SJCRH30 (cell line): Measurements from ENCODE around the gene CTSZ. TPM values are rescaled to one million over a fixed set of nuclear protein-coding genes. Genes with fewer than 3 reads are reported as not detected.
A peak's percentile ranks its signal among the peaks of the same experiment; 100 is the strongest.
"Not testable (repeated sequence)": the region's sequence is repeated elsewhere in the genome, so short reads cannot be mapped to it uniquely, and the experiment has no call there.

Experiments used
- DNase-seq, 2 experiments: peaks; one replicate each; pipeline ENCODE4 v3.0.0-alpha.2; 2015 to 2020
- H3K27ac ChIP-seq: fragments of 250-450 bp; sonication (Bioruptor Pico); 2 replicates; pipeline ENCODE4 v1.5.1; 2020; ENCODE audit warnings: mild to moderate bottlenecking, moderate library complexity
- H3K27me3 ChIP-seq: fragments of 250-450 bp; sonication (Bioruptor Pico); 2 replicates; pipeline ENCODE4 v1.5.1; 2020; ENCODE audit warnings: mild to moderate bottlenecking, moderate library complexity
- H3K36me3 ChIP-seq: fragments of 250-450 bp; sonication (Bioruptor Pico); 2 replicates; pipeline ENCODE4 v1.5.1; 2020; ENCODE audit warnings: mild to moderate bottlenecking, moderate library complexity
- H3K4me1 ChIP-seq: fragments of 250-450 bp; sonication (Bioruptor Pico); 2 replicates; pipeline ENCODE4 v1.5.1; 2020; ENCODE audit warnings: mild to moderate bottlenecking, moderate library complexity
- H3K4me3 ChIP-seq: fragments of 250-450 bp; sonication (Bioruptor Pico); 2 replicates; pipeline ENCODE4 v1.5.1; 2020; ENCODE audit warnings: mild to moderate bottlenecking, moderate library complexity
- H3K9me3 ChIP-seq: fragments of 250-450 bp; sonication (Bioruptor Pico); replicated peaks from 2 replicates; pipeline ENCODE4 v1.5.1; 2020; ENCODE audit warnings: mild to moderate bottlenecking, moderate library complexity
- total RNA-seq: library from RNA; depleted of rRNA; stranded (reverse); fragments of >200 nt; shearing (Covaris generic); gene quantifications from 2 replicates; pipeline ENCODE4 v1.2.3, GENCODE V29; 2014

Gene CTSZ
- total RNA-seq, 1 experiment from 2014 or later = not detected

- H3K27ac ChIP-seq = no peak overlapping the region
- H3K4me1 ChIP-seq = peaks cover 6% of the 10 kb centered on the region
- H3K4me3 ChIP-seq = no peak overlapping the region
- no peak for DNase-seq
- H3K36me3 ChIP-seq = peaks cover 91% of the 10 kb centered on the region
- no peaks in the 10 kb centered on the region for H3K27me3 ChIP-seq
- H3K9me3 ChIP-seq = no peaks in the 10 kb centered on the region
Observed at GRCh38 chr20:58989196-58989595, 17.9 kb downstream of the CTSZ start.

- peaks cover 88% of the 10 kb centered on the region for H3K36me3 ChIP-seq
- DNase-seq = no peak
- H3K4me1 ChIP-seq = peaks cover 6% of the 10 kb centered on the region
- H3K27ac ChIP-seq = no peak overlapping the region
- H3K9me3 ChIP-seq = no peaks in the 10 kb centered on the region
- H3K4me3 ChIP-seq = no peak overlapping the region
- no peaks in the 10 kb centered on the region for H3K27me3 ChIP-seq
Observed at GRCh38 chr20:58988565-58988882, 18.5 kb downstream of the CTSZ start.

- H3K36me3 ChIP-seq = peaks cover 82% of the 10 kb centered on the region
- H3K9me3 ChIP-seq = no peaks in the 10 kb centered on the region
- peaks cover 2% of the 10 kb centered on the region for H3K4me1 ChIP-seq
- no peaks in the 10 kb centered on the region for H3K27me3 ChIP-seq
- no peak for DNase-seq
- H3K27ac ChIP-seq = no peak overlapping the region
- no peak overlapping the region for H3K4me3 ChIP-seq
Observed at GRCh38 chr20:58987790-58988564, 19.1 kb downstream of the CTSZ start.

- H3K9me3 ChIP-seq = no peaks in the 10 kb centered on the region
- H3K27ac ChIP-seq = no peak overlapping the region
- H3K27me3 ChIP-seq = no peaks in the 10 kb centered on the region
- no peak overlapping the region for H3K4me3 ChIP-seq
- H3K36me3 ChIP-seq = peaks cover 77% of the 10 kb centered on the region
- no peak for DNase-seq
- peaks cover 7% of the 10 kb centered on the region for H3K4me1 ChIP-seq
Observed at GRCh38 chr20:58986968-58987517, 20.0 kb downstream of the CTSZ start.

- peaks cover 71% of the 10 kb centered on the region for H3K36me3 ChIP-seq
- H3K27me3 ChIP-seq = no peaks in the 10 kb centered on the region
- no peak for DNase-seq
- no peak overlapping the region for H3K4me3 ChIP-seq
- no peaks in the 10 kb centered on the region for H3K9me3 ChIP-seq
- peaks cover 7% of the 10 kb centered on the region for H3K4me1 ChIP-seq
- H3K27ac ChIP-seq = no peak overlapping the region
Observed at GRCh38 chr20:58986286-58986967, 20.6 kb downstream of the CTSZ start.

- Histone ChIP-seq H3K27ac (no peak overlapping the region), H3K4me3 (no peak overlapping the region), H3K9me3 (no peaks in the 10 kb centered on the region), H3K27me3 (no peaks in the 10 kb centered on the region), H3K4me1 (peaks cover 7% of the 10 kb centered on the region), H3K36me3 (peaks cover 64% of the 10 kb centered on the region)
- no peak for DNase-seq
Observed at GRCh38 chr20:58985656-58986055, 21.4 kb downstream of the CTSZ start.

GRCh38 chr20:58984691-58985090 is 22.4 kb downstream of the CTSZ start:
- H3K9me3 ChIP-seq = no peaks in the 10 kb centered on the region

GRCh38 chr20:58983115-58983468 is 24.0 kb downstream of the CTSZ start:
- peaks cover 38% of the 10 kb centered on the region for H3K36me3 ChIP-seq
- H3K27me3 ChIP-seq, H3K4me3 ChIP-seq, H3K4me1 ChIP-seq, DNase-seq, H3K9me3 ChIP-seq, H3K27ac ChIP-seq: not testable (repeated sequence)

More at GRCh38 chr20:58984691-58985090, 22.4 kb downstream of the CTSZ start:
- H3K4me3 ChIP-seq = no peak overlapping the region
- H3K27ac ChIP-seq = no peak overlapping the region
- no peak for DNase-seq
- no peaks in the 10 kb centered on the region for H3K27me3 ChIP-seq
- H3K36me3 ChIP-seq = peaks cover 54% of the 10 kb centered on the region
- peaks cover 7% of the 10 kb centered on the region for H3K4me1 ChIP-seq

- no peaks in the 10 kb centered on the region for H3K9me3 ChIP-seq
- no peaks in the 10 kb centered on the region for H3K27me3 ChIP-seq
- no peak overlapping the region for H3K27ac ChIP-seq
- no peak for DNase-seq
- H3K4me1 ChIP-seq = peaks cover 7% of the 10 kb centered on the region
- H3K36me3 ChIP-seq = peaks cover 33% of the 10 kb centered on the region
- peak overlapping the region; percentile 84 for H3K4me3 ChIP-seq
Observed at GRCh38 chr20:58982406-58983114, 24.5 kb downstream of the CTSZ start.

GRCh38 chr20:58981628-58982364 is 25.3 kb downstream of the CTSZ start:
- no peaks in the 10 kb centered on the region for H3K27me3 ChIP-seq
- peaks cover 25% of the 10 kb centered on the region for H3K36me3 ChIP-seq
- H3K4me3 ChIP-seq = peak overlapping the region; percentile 84
- peak; percentile 57 to 68 for DNase-seq
- no peaks in the 10 kb centered on the region for H3K9me3 ChIP-seq
- peak overlapping the region; percentile 58 for H3K27ac ChIP-seq
- H3K4me1 ChIP-seq = peaks cover 7% of the 10 kb centered on the region

- Histone ChIP-seq H3K9me3 (peaks cover 5% of the 10 kb centered on the region; the same call in 1 of the 2 replicates), H3K27ac (peak within 1 kb of the TSS; percentile 58)
- DNase-seq = peak; percentile 98
Observed at GRCh38 chr20:58980711-58981627, 26.1 kb downstream of the CTSZ start, which contains the start of gene NELFCD. TSS of gene NELFCD (plus strand) at chr20:58981256. CDS start at chr20:58981310, 54 bp downstream.

GRCh38 chr20:58978351-58979190 is 28.5 kb downstream of the CTSZ start:
- H3K4me3 ChIP-seq = no peak overlapping the region
- H3K27me3 ChIP-seq = no peaks in the 10 kb centered on the region
- no peak overlapping the region for H3K27ac ChIP-seq
- H3K4me1 ChIP-seq = peaks cover 7% of the 10 kb centered on the region
- H3K9me3 ChIP-seq = peaks cover 14% of the 10 kb centered on the region
- no peak for DNase-seq
- 0 out of 2 replicates have a peak, but pooled peaks cover 5% of the 10 kb centered on the region for H3K36me3 ChIP-seq

More at GRCh38 chr20:58980711-58981627, 26.1 kb downstream of the CTSZ start, which contains the start of gene NELFCD:
- Histone ChIP-seq H3K4me1 (peaks cover 7% of the 10 kb centered on the region), H3K4me3 (peak within 1 kb of the TSS; percentile 84), H3K27me3 (no peaks in the 10 kb centered on the region), H3K36me3 (peaks cover 18% of the 10 kb centered on the region)
